ENCODE data around the gene NOC4L.

Gene NOC4L

GRCh38 chr12:132199101-132199500, 54.8 kb downstream of the NOC4L start:
- DNase-seq (ENCODE audit: low read depth), result no peak

GRCh38 chr12:132199526-132200319, 55.5 kb downstream of the NOC4L start:
- no peak for DNase-seq (ENCODE audit: low read depth)

- DNase-seq (ENCODE audit: low read depth), result no peak
Measured at GRCh38 chr12:132200800-132201199, 56.5 kb downstream of the NOC4L start.

- no peak for DNase-seq (ENCODE audit: low read depth)
Measured at GRCh38 chr12:132201391-132202120, 57.3 kb downstream of the NOC4L start.
